IMR-90 (cell line): ENCODE measurements around the gene STYK1. TPM values are rescaled to one million over a fixed set of nuclear protein-coding genes. Genes with fewer than 3 reads are reported as not detected.
A peak's percentile ranks its signal among the peaks of the same experiment; 100 is the strongest.

ENCODE experiments used
- ATAC-seq: fragments of 200-7000 bp; cut with Tn5 transposase; 2 replicates; pipeline ENCODE4 v1.9.1; 2020; ENCODE audit warnings: low read depth, mild to moderate bottlenecking, moderate library complexity
- BruUV-seq: library from RNA; stranded (reverse); fragments of 400-500 nt; replicated peaks from 2 replicates; lab custom pipeline; 2021; lab: Mats Ljungman, UMichigan
- CTCF ChIA-PET: fragments of 300-600 bp; formaldehyde crosslinking; extraction: SDS; loops from one replicate; lab custom pipeline; 2021; ENCODE audit warnings: antibody characterized with exemption; lab: Yijun Ruan, JAX
- POLR2A ChIA-PET: fragments of 300-600 bp; sonication (Branson Sonifier 250); formaldehyde crosslinking; loops from one replicate; lab custom pipeline; 2022; ENCODE audit warnings: antibody characterized with exemption; ENCODE audit not compliant: unreplicated experiment; lab: Charles Lee
- DNase-seq: peaks from one replicate; pipeline ENCODE4 v3.0.0; 2013
- H2AFZ ChIP-seq: replicated peaks from 2 replicates; pipeline ENCODE3; 2013; ENCODE audit warnings: low read length, mild to moderate bottlenecking; ENCODE audit not compliant: poor library complexity
- H2AK5ac ChIP-seq: 2 replicates; pipeline ENCODE4 v1.6.1; 2013; ENCODE audit warnings: low read depth, low read length, inconsistent platforms
- H2AK9ac ChIP-seq: replicated peaks from 2 replicates; pipeline ENCODE3; 2013; ENCODE audit warnings: mild to moderate bottlenecking, low read depth, low read length, moderate library complexity; ENCODE audit not compliant: poor library complexity
- H2BK120ac ChIP-seq: 2 replicates; pipeline ENCODE4 v1.6.1; 2013; ENCODE audit warnings: low read depth, low read length, inconsistent platforms
- H2BK15ac ChIP-seq: 3 replicates; pipeline ENCODE4 v1.6.1; 2013; ENCODE audit warnings: low read depth, low read length, inconsistent platforms
- H2BK20ac ChIP-seq: 2 replicates; pipeline ENCODE4 v1.6.1; 2013; ENCODE audit warnings: low read depth, mild to moderate bottlenecking, inconsistent platforms, low read length, moderate library complexity
- H2BK5ac ChIP-seq: 2 replicates; pipeline ENCODE4 v1.6.1; 2013; ENCODE audit warnings: mild to moderate bottlenecking, low read depth, low read length, inconsistent platforms; ENCODE audit not compliant: poor library complexity, severe bottlenecking
- H3K14ac ChIP-seq: replicated peaks from 2 replicates; pipeline ENCODE4 v1.6.1; 2013; ENCODE audit warnings: low read depth, low read length, inconsistent platforms
- H3K18ac ChIP-seq: 2 replicates; pipeline ENCODE4 v1.6.1; 2013; ENCODE audit warnings: low read depth, low read length, control low read depth
- H3K23ac ChIP-seq: 2 replicates; pipeline ENCODE4 v1.6.1; 2013; ENCODE audit warnings: low read depth, low read length, inconsistent platforms
- H3K27ac ChIP-seq: 2 replicates; pipeline ENCODE4 v1.5.1; 2013; ENCODE audit warnings: mild to moderate bottlenecking, control low read depth, low read length; ENCODE audit not compliant: insufficient read depth
- H3K27me3 ChIP-seq: 2 replicates; pipeline ENCODE4 v1.6.1; 2013; ENCODE audit warnings: low read length; ENCODE audit not compliant: control insufficient read depth, insufficient read depth
- H3K36me3 ChIP-seq: 2 replicates; pipeline ENCODE4 v1.6.1; 2013; ENCODE audit warnings: low read length, mixed read lengths; ENCODE audit not compliant: control insufficient read depth, insufficient read depth
- H3K4ac ChIP-seq: 2 replicates; pipeline ENCODE4 v1.6.1; 2013; ENCODE audit warnings: low read depth, low read length, inconsistent platforms
- H3K4me1 ChIP-seq: 2 replicates; pipeline ENCODE4 v1.6.1; 2013; ENCODE audit warnings: low read length, mixed read lengths; ENCODE audit not compliant: control insufficient read depth, insufficient read depth
- H3K4me2 ChIP-seq: 2 replicates; pipeline ENCODE4 v1.6.1; 2013; ENCODE audit warnings: low read depth, mild to moderate bottlenecking, control low read depth, low read length, moderate library complexity
- H3K4me3 ChIP-seq: 2 replicates; pipeline ENCODE4 v1.5.1; 2013; ENCODE audit warnings: low read depth, mild to moderate bottlenecking, control low read depth, low read length, moderate library complexity; ENCODE audit not compliant: insufficient read depth
- H3K56ac ChIP-seq: 2 replicates; pipeline ENCODE4 v1.6.1; 2013; ENCODE audit warnings: low read length, inconsistent platforms; ENCODE audit not compliant: insufficient read depth; ENCODE audit errors: extremely low read depth
- H3K79me1 ChIP-seq, 2 experiments: 2 replicates each; pipeline ENCODE4 v1.6.1; 2013; ENCODE audit warnings: low read length in 2 of 2, inconsistent platforms in 1 of 2, low read depth in 1 of 2
- H3K9ac ChIP-seq: 2 replicates; pipeline ENCODE4 v1.6.1; 2013; ENCODE audit warnings: low read depth, low read length, control low read depth
- H3K9me1 ChIP-seq: 2 replicates; pipeline ENCODE4 v1.6.1; 2013; ENCODE audit warnings: low read length, inconsistent platforms; ENCODE audit not compliant: insufficient read depth
- H3K9me3 ChIP-seq: 2 replicates; pipeline ENCODE4 v1.6.1; 2013; ENCODE audit warnings: low read length; ENCODE audit not compliant: control insufficient read depth, insufficient read depth
- H4K20me1 ChIP-seq: 2 replicates; pipeline ENCODE4 v1.6.1; 2013; ENCODE audit warnings: low read length, inconsistent platforms; ENCODE audit not compliant: insufficient read depth
- H4K5ac ChIP-seq: 2 replicates; pipeline ENCODE4 v1.6.1; 2013; ENCODE audit warnings: mild to moderate bottlenecking, low read depth, low read length, control low read depth
- H4K8ac ChIP-seq, 2 experiments: 2 replicates each; pipeline ENCODE4 v1.6.1; 2013; ENCODE audit warnings: low read depth in 2 of 2, low read length in 2 of 2, control low read depth in 1 of 2, inconsistent platforms in 1 of 2
- H4K91ac ChIP-seq: 2 replicates; pipeline ENCODE4 v1.6.1; 2013; ENCODE audit warnings: low read depth, low read length, inconsistent platforms; ENCODE audit not compliant: insufficient read depth
- POLR2A ChIP-seq: IDR thresholded peaks from 2 replicates; pipeline ENCODE4 v1.6.1; 2012; ENCODE audit warnings: mild to moderate bottlenecking, low read depth, low read length
- RAD21 ChIP-seq: IDR thresholded peaks from 2 replicates; pipeline ENCODE4 v1.6.1; 2012; ENCODE audit warnings: low read length, improper control_type of control experiment
- WGBS, 2 experiments: methylation state at CpG; one replicate each; pipeline versions ENCODE4 v1.1.5 to v1.1.7; 2013; ENCODE audit warnings: missing lambda C conversion rate in 2 of 2; ENCODE audit not compliant: insufficient read length in 1 of 2; ENCODE audit errors: extremely low coverage in 2 of 2; 5-methylcytosine and 5-hydroxymethylcytosine counted together
- dilution Hi-C: fragments of 300-500 bp; cut with HindIII; formaldehyde crosslinking; loops from one replicate; pipeline ENCODE4 v1.14.3; 2018; ENCODE audit warnings: low sequenced_read_pairs; ENCODE audit not compliant: unreplicated experiment
- in situ Hi-C: fragments of 300-500 bp; cut with MboI; formaldehyde crosslinking; loops from 3 replicates; pipeline ENCODE4 v1.14.3; 2019; ENCODE audit warnings: low sequenced_read_pairs, inconsistent platforms, mixed read lengths
- intact Hi-C: fragments of 100-400 bp; cut with micrococcal nuclease; formaldehyde crosslinking; loops from 2 replicates; pipeline ENCODE4 v1.10.0; 2022
- polyA plus RNA-seq, 3 experiments: library from polyadenylated mRNA; depleted of rRNA; stranded (reverse); fragments of >200 nt; gene quantifications; 2 replicates each; pipeline ENCODE4 v1.2.3, GENCODE V29; 2012; ENCODE audit warnings: low replicate concordance in 1 of 3
- total RNA-seq: library from RNA; depleted of rRNA; stranded (reverse); fragments of >200 nt; gene quantifications from 2 replicates; pipeline ENCODE4 v1.2.3, GENCODE V29; 2012

Gene STYK1
- total and polyA plus RNA-seq, 2 of the 4 experiments (the other 2 are of a cell fraction) = 0.36 to 0.72 TPM

GRCh38 chr12:10697862-10698261 lies 24.0 kb upstream of the STYK1 start:
- Histone ChIP-seq H4K20me1 (no peaks in the 10 kb centered on the region), H2BK5ac (no peak overlapping the region), H3K18ac (no peak overlapping the region), H3K23ac (no peak overlapping the region), H3K4me2 (no peak overlapping the region), H2BK15ac (no peak overlapping the region), H2BK120ac (no peak overlapping the region), H2AK5ac (no peak overlapping the region), H3K36me3 (peaks cover 38% of the 10 kb centered on the region), H3K27ac (no peak overlapping the region), H3K4ac (no peak overlapping the region), H2AFZ (no peak overlapping the region), H4K5ac (no peak overlapping the region), H3K79me1 (no peaks in the 10 kb centered on the region; a peak in 1 of 4 replicates), H3K14ac (no peak overlapping the region), H3K9me3 (no peaks in the 10 kb centered on the region), H3K56ac (no peak overlapping the region), H3K27me3 (no peaks in the 10 kb centered on the region), H3K9ac (no peak overlapping the region), H3K4me3 (no peak overlapping the region), H4K8ac (no peak overlapping the region), H2BK20ac (no peak overlapping the region), H4K91ac (no peak overlapping the region), H3K9me1 (no peaks in the 10 kb centered on the region; the same call in 1 of the 2 replicates), H3K4me1 (no peaks in the 10 kb centered on the region), H2AK9ac (no peak overlapping the region)
- ChIA-PET POLR2A (no interaction called here), CTCF (interaction anchor here (1.2 kb wide), 1 partner anchor 53 kb away, joined by 3 read pairs; no protein-coding TSS in a partner anchor)
- WGBS, 2 experiments = no CpG with 5 or more reads among the region's 1 CpG
- BruUV-seq = no TSS peak
- TF ChIP-seq POLR2A (peak; percentile 47; the same call in 1 of the 2 replicates), RAD21 (no peak)
- intact Hi-C loops = no loop called here
- no peak for DNase-seq
- in situ Hi-C loops = no loop called here
- ATAC-seq = no peak
- dilution Hi-C loops = no loop called here
